SK-N-SH treated with all-trans-retinoic acid at 6 μM for 48 hours (cell line): ENCODE data around the gene BMPR2.

Source experiments
- PPARA ChIP-seq: fragments of 250-450 bp; sonication (Bioruptor Pico); IDR thresholded peaks from 2 replicates; pipeline ENCODE4 v1.5.0; 2020; ENCODE audit warnings: mild to moderate bottlenecking, borderline replicate concordance
- ZFP30 ChIP-seq: fragments of 450-650 bp; formaldehyde crosslinking; IDR thresholded peaks from 2 replicates; pipeline ENCODE4 v1.5.0; 2022; ENCODE audit warnings: mild to moderate bottlenecking, moderate library complexity
- TF ChIP-seq, protein P1 (sequence below): fragments of 250-450 bp; sonication (Bioruptor Pico); IDR thresholded peaks from 2 replicates; pipeline ENCODE4 v1.5.1; 2020; ENCODE audit warnings: low read depth, mild to moderate bottlenecking, moderate library complexity

DNA sequence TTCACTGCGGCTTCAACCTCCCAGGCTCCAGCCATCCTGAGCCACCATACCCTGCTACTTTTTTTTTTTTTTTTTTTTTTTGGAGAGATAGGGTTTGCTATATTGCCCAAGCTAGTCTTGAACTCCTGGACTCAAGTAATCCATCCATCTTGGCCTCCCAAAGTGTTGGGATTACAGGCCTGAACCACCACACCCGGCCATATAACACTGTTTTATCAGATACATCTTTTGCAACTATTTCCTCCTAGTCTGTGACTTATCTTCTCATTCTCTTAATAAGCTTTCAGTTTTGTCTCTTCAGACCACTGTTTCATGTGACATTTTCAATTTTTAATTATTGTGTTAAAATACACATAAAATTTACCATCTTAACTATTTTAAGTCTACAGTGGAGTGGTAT lies 223.0 kb downstream of the BMPR2 start:
- TF ChIP-seq, protein P1, sequence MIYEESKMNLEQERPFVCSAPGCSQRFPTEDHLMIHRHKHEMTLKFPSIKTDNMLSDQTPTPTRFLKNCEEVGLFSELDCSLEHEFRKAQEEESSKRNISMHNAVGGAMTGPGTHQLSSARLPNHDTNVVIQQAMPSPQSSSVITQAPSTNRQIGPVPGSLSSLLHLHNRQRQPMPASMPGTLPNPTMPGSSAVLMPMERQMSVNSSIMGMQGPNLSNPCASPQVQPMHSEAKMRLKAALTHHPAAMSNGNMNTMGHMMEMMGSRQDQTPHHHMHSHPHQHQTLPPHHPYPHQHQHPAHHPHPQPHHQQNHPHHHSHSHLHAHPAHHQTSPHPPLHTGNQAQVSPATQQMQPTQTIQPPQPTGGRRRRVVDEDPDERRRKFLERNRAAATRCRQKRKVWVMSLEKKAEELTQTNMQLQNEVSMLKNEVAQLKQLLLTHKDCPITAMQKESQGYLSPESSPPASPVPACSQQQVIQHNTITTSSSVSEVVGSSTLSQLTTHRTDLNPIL (CRISPR knock-in tag): no peak
- no peak for TF ChIP-seq PPARA
- TF ChIP-seq ZFP30 (CRISPR knock-in tag): no peak
